Keratinocyte (primary cell): ENCODE data around the gene VIT. TPM values are rescaled to one million over a fixed set of nuclear protein-coding genes. Genes with fewer than 3 reads are reported as not detected.
A peak's percentile ranks its signal among the peaks of the same experiment; 100 is the strongest.

Source experiments
- DNase-seq: peaks from one replicate; pipeline ENCODE4 v3.0.0-alpha.2; 2011; ENCODE audit warnings: low read depth, missing footprints, low spot score
- FAIRE-seq: peaks from 2 replicates; lab custom pipeline; 2011; peaks lifted over from hg19 to GRCh38; lab: Jason Lieb, UNC
- H2AFZ ChIP-seq: 2 replicates; pipeline ENCODE4 v1.6.0; 2012; ENCODE audit warnings: low read length, control low read depth, inconsistent platforms; ENCODE audit not compliant: control insufficient read depth
- H3K27ac ChIP-seq: 2 replicates; pipeline ENCODE4 v1.5.1; 2011; ENCODE audit warnings: low read length; ENCODE audit not compliant: control insufficient read depth, insufficient read depth
- H3K27me3 ChIP-seq: 3 replicates; pipeline ENCODE4 v1.6.0; 2011; ENCODE audit warnings: low read length; ENCODE audit not compliant: control insufficient read depth, insufficient read depth; ENCODE audit errors: extremely low read depth
- H3K36me3 ChIP-seq, 2 experiments: 2 replicates in 1 of 2; 3 replicates in 1 of 2; pipeline ENCODE4 v1.5.1; 2011; ENCODE audit warnings: low read length in 2 of 2, mild to moderate bottlenecking in 1 of 2; ENCODE audit not compliant: control insufficient read depth in 2 of 2, insufficient read depth in 2 of 2; ENCODE audit errors: extremely low read depth in 1 of 2
- H3K4me1 ChIP-seq: 3 replicates; pipeline ENCODE4 v1.5.1; 2011; ENCODE audit warnings: low read length; ENCODE audit not compliant: control insufficient read depth, insufficient read depth; ENCODE audit errors: extremely low read depth
- H3K4me2 ChIP-seq: 3 replicates; pipeline ENCODE4 v1.6.0; 2011; ENCODE audit warnings: low read depth, low read length; ENCODE audit not compliant: control insufficient read depth, insufficient read depth; ENCODE audit errors: extremely low read depth
- H3K4me3 ChIP-seq, 3 experiments: fragments of 200-600 bp in 1 of 3; sonication (generic) in 1 of 3; 2 replicates in 2 of 3; 3 replicates in 1 of 3; pipeline ENCODE4 v1.5.1; 2011 to 2016; ENCODE audit warnings: low read length in 3 of 3, mild to moderate bottlenecking in 3 of 3, control low read depth in 2 of 3, inconsistent platforms in 1 of 3, low read depth in 1 of 3, mixed read lengths in 1 of 3, mixed run types in 1 of 3, moderate library complexity in 1 of 3; ENCODE audit not compliant: control insufficient read depth in 2 of 3, insufficient read depth in 2 of 3; ENCODE audit errors: extremely low read depth in 1 of 3
- H3K79me2 ChIP-seq: 2 replicates; pipeline ENCODE4 v1.6.0; 2012; ENCODE audit warnings: low read length; ENCODE audit not compliant: control insufficient read depth, insufficient read depth
- H3K9ac ChIP-seq: 3 replicates; pipeline ENCODE4 v1.6.0; 2011; ENCODE audit warnings: low read length; ENCODE audit not compliant: control insufficient read depth, insufficient read depth; ENCODE audit errors: extremely low read depth
- H3K9me1 ChIP-seq: 3 replicates; pipeline ENCODE4 v1.6.0; 2011; ENCODE audit warnings: low read length; ENCODE audit not compliant: control insufficient read depth, insufficient read depth; ENCODE audit errors: extremely low read depth
- H3K9me3 ChIP-seq: 2 replicates; pipeline ENCODE4 v1.5.1; 2012; ENCODE audit warnings: low read depth, low read length; ENCODE audit not compliant: control insufficient read depth
- H4K20me1 ChIP-seq: 3 replicates; pipeline ENCODE4 v1.6.0; 2011; ENCODE audit warnings: low read length; ENCODE audit not compliant: control insufficient read depth, insufficient read depth; ENCODE audit errors: extremely low read depth
- CTCF ChIP-seq, 3 experiments: IDR thresholded peaks in 1 of 3; conservative IDR thresholded peaks in 1 of 3; optimal IDR thresholded peaks in 1 of 3; 2 replicates in 2 of 3; 3 replicates in 1 of 3; pipeline versions ENCODE3 to v1.5.1; 2011; ENCODE audit warnings: low read length in 3 of 3, mild to moderate bottlenecking in 3 of 3, moderate library complexity in 2 of 3, control low read depth in 1 of 3, inconsistent platforms in 1 of 3; ENCODE audit not compliant: insufficient read depth in 2 of 3; ENCODE audit errors: extremely low read depth in 1 of 3
- EZH2 ChIP-seq: IDR thresholded peaks from one replicate; pipeline ENCODE4 v1.6.1; 2012; ENCODE audit warnings: inconsistent platforms, mild to moderate bottlenecking, low read length, moderate library complexity
- dilution Hi-C: fragments of 300-500 bp; cut with MboI; formaldehyde crosslinking; loops from one replicate; pipeline ENCODE4 v1.7.0; 2020; ENCODE audit warnings: low sequenced_read_pairs; ENCODE audit not compliant: extremely low pct_ligation_motif_present
- polyA plus RNA-seq, 5 experiments: library from polyadenylated mRNA; depleted of rRNA in 3 of 5; stranded (reverse) in 3 of 5; stranded (forward) in 1 of 5; unstranded in 1 of 5; fragments of >200 nt; gene quantifications; 1 replicate in 1 of 5; 2 replicates in 3 of 5; 3 replicates in 1 of 5; pipeline versions ENCODE4 v1.2.1 to v1.2.3, GENCODE V29; 2011 to 2012; ENCODE audit warnings: missing spikeins in 2 of 5, low read depth in 1 of 5, low replicate concordance in 1 of 5

VIT gene
- polyA plus RNA-seq, 1 donor (not counting 4 experiments of a cell fraction or from before 2014, with no cell fraction given), result 0.79 TPM

- Histone ChIP-seq H2AFZ (peak overlapping the region; percentile 72), H3K79me2 (no peaks in the 10 kb centered on the region), H3K27me3 (no peaks in the 10 kb centered on the region), H3K4me3 (peak overlapping the region in 1 of 3 experiments; percentile 32), H3K27ac (peak overlapping the region; percentile 66), H3K4me2 (peak overlapping the region; percentile 70), H4K20me1 (no peaks in the 10 kb centered on the region), H3K36me3 (no peaks in the 10 kb centered on the region), H3K4me1 (peaks cover 35% of the 10 kb centered on the region), H3K9ac (no peak overlapping the region), H3K9me3 (no peaks in the 10 kb centered on the region), H3K9me1 (no peaks in the 10 kb centered on the region)
- TF ChIP-seq EZH2 (no peak), CTCF (optimal IDR thresholded peaks at IDR 0.05 in 1 of 3, IDR thresholded peaks at IDR 0.05 in 1 of 3, conservative IDR thresholded peaks at IDR 0.05 in 1 of 3; ENCODE audit: extremely low read depth in 1 of 3, insufficient read depth in 2 of 3, low read length in 3 of 3) (peak; percentile 58 to 78 (median 65))
- DNase-seq (no peak), FAIRE-seq (peak; percentile 43)
- dilution Hi-C loops, result no loop called here
These were observed 626 bp upstream of the VIT start for GRCh38 chr2:36695746-36696415.

GRCh38 chr2:36697424-36698066 lies 1.0 kb downstream of the VIT start:
- Histone ChIP-seq H3K27ac (peak overlapping the region; percentile 58), H3K27me3 (no peaks in the 10 kb centered on the region), H3K4me1 (peaks cover 51% of the 10 kb centered on the region), H2AFZ (peak overlapping the region; percentile 91), H3K4me2 (peak overlapping the region; percentile 92), H3K9me1 (no peaks in the 10 kb centered on the region), H3K9me3 (no peaks in the 10 kb centered on the region), H4K20me1 (no peaks in the 10 kb centered on the region), H3K4me3 (peak overlapping the region in 2 of 3 experiments; percentile 58 to 64), H3K36me3 (no peaks in the 10 kb centered on the region), H3K79me2 (no peaks in the 10 kb centered on the region), H3K9ac (peak overlapping the region; percentile 59)
- TF ChIP-seq CTCF (optimal IDR thresholded peaks at IDR 0.05 in 1 of 3, IDR thresholded peaks at IDR 0.05 in 1 of 3, conservative IDR thresholded peaks at IDR 0.05 in 1 of 3; ENCODE audit: extremely low read depth in 1 of 3, insufficient read depth in 2 of 3, low read length in 3 of 3), result no peak
- no peak for TF ChIP-seq EZH2
- DNase-seq (no peak), FAIRE-seq (peak; percentile 59)
- dilution Hi-C loops, result no loop called here
